Type B pancreatic cell (in vitro differentiated cells): ENCODE measurements around the gene ITPKB. TPM values are rescaled to one million over a fixed set of nuclear protein-coding genes. Genes with fewer than 3 reads are reported as not detected.

Experiments
- DNase-seq: peaks from one replicate; pipeline ENCODE4 v3.0.0; 2021; ENCODE audit warnings: mixed read lengths; ENCODE audit not compliant: unreplicated experiment; ENCODE audit errors: extremely low spot score
- H3K27ac Mint-ChIP-seq: 2 replicates; pipeline ENCODE4 v1.8.0; 2021; ENCODE audit warnings: mild to moderate bottlenecking, mixed read lengths
- H3K27me3 Mint-ChIP-seq: 2 replicates; pipeline ENCODE4 v1.8.0; 2021; ENCODE audit warnings: mixed read lengths
- H3K36me3 Mint-ChIP-seq: 2 replicates; pipeline ENCODE4 v1.8.0; 2021; ENCODE audit warnings: mixed read lengths
- H3K4me1 Mint-ChIP-seq: one replicate; pipeline ENCODE4 v1.8.0; 2021; ENCODE audit warnings: mixed read lengths; ENCODE audit not compliant: unreplicated experiment
- H3K4me3 Mint-ChIP-seq: 2 replicates; pipeline ENCODE4 v1.8.0; 2021; ENCODE audit warnings: mild to moderate bottlenecking, mixed read lengths
- H3K9me3 Mint-ChIP-seq: 2 replicates; pipeline ENCODE4 v1.8.0; 2021; ENCODE audit warnings: mixed read lengths
- CTCF ChIP-seq: fragments of 200-600 bp; sonication (generic); conservative IDR thresholded peaks from 2 replicates; pipeline ENCODE4 v1.5.0; 2021; ENCODE audit warnings: antibody characterized with exemption, mild to moderate bottlenecking
- total RNA-seq: library from RNA; stranded (reverse); gene quantifications from 2 replicates; pipeline ENCODE4 v1.2.1, GENCODE V29; 2021; ENCODE audit warnings: low replicate concordance

The ITPKB gene
- total RNA-seq, 1 donor from 2014 or later, result 31.4 TPM

- Mint-ChIP-seq H3K36me3 (no peaks in the 10 kb centered on the region), H3K27ac (peak overlapping the region; percentile 88), H3K4me3 (peak overlapping the region; percentile 55), H3K9me3 (no peaks in the 10 kb centered on the region), H3K27me3 (no peaks in the 10 kb centered on the region), H3K4me1 (peaks cover 51% of the 10 kb centered on the region)
- TF ChIP-seq CTCF, result no peak
- no peak for DNase-seq
These were observed 82.9 kb downstream of the ITPKB start for GRCh38 chr1:226656201-226656600.

GRCh38 chr1:226655251-226656163 is 83.6 kb downstream of the ITPKB start:
- no peak overlapping the region for H3K27ac Mint-ChIP-seq
- no peaks in the 10 kb centered on the region for H3K9me3 Mint-ChIP-seq
- no peak for TF ChIP-seq CTCF
- H3K36me3 Mint-ChIP-seq, result no peaks in the 10 kb centered on the region
- peaks cover 46% of the 10 kb centered on the region for H3K4me1 Mint-ChIP-seq
- no peaks in the 10 kb centered on the region for H3K27me3 Mint-ChIP-seq
- H3K4me3 Mint-ChIP-seq, result no peak overlapping the region
- DNase-seq, result no peak

- no peak overlapping the region for H3K4me3 Mint-ChIP-seq
- H3K27ac Mint-ChIP-seq, result peak overlapping the region; percentile 50
- TF ChIP-seq CTCF, result no peak
- no peaks in the 10 kb centered on the region for H3K36me3 Mint-ChIP-seq
- no peaks in the 10 kb centered on the region for H3K9me3 Mint-ChIP-seq
- no peak for DNase-seq
- no peaks in the 10 kb centered on the region for H3K27me3 Mint-ChIP-seq
- H3K4me1 Mint-ChIP-seq, result peaks cover 45% of the 10 kb centered on the region
These were observed 84.4 kb downstream of the ITPKB start for GRCh38 chr1:226654668-226655055.

DNA sequence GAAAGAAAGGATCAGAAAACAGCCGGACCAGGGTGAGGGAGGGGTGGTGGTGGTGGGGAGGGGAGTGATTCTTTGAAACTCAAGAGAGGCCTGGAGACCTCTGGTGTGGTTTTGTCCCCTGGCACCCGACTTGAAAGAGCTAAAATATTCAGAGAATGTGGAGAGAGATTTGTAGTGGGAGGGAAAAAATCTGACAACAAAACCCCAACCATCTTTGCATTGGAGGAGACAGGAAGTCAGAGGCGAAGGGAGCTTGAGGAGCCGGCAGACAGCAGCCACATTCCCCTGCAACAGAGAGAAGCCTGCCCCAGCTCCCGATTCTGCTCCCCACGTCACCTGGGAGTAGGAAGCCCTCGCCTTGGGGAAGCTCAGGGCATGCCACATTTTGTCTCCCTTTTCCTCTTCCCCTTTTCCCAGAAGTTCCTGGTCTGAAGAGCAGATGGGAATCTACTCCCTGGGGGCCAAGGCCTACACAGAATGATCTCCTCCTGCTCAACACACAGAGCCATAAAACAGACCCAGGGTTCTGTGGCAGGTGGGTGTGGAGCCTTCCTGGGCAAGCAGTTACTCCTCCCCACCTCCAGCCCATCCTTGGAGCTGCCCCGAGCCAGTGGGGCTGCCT is 84.9 kb downstream of the ITPKB start:
- H3K4me3 Mint-ChIP-seq, result peak overlapping the region; percentile 24

DNA sequence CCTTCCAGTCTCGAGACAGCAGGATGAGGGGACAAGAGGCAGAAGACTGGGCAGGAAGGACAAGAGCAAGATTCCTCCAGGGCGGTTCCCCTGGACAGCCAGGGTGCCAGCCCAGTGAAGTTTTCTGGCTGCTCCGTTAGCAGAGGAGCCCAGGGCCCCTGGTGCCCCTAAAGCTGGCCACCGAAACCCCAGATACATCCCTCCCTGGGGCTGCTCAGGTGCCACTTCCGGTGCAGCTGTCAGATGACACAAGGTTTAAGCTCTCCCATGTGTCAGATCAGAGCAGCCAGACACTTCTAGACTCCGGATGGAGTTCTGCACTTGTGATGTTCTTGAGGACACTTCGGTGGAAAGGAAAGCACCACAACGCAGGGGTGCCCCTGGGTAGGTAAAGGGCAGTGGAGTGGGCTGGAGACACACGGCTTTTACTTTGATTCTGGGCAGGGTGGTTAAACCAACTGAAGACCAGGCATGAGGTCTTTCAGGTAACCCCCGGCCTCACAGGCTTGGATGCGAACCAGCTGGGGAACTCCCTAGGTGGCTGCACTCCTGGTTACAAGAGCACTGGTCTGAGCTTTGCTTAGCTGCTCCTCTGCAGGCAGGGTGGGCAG is 85.7 kb downstream of the ITPKB start:
- no peaks in the 10 kb centered on the region for H3K9me3 Mint-ChIP-seq
- peak overlapping the region; percentile 24 for H3K4me3 Mint-ChIP-seq
- no peak for TF ChIP-seq CTCF
- H3K27ac Mint-ChIP-seq, result peak overlapping the region; percentile 50
- DNase-seq, result no peak
- H3K4me1 Mint-ChIP-seq, result peaks cover 48% of the 10 kb centered on the region
- H3K27me3 Mint-ChIP-seq, result no peaks in the 10 kb centered on the region
- peaks cover 3% of the 10 kb centered on the region for H3K36me3 Mint-ChIP-seq

More for the DNA sequence above, 84.9 kb downstream of the ITPKB start:
- no peak for DNase-seq
- Mint-ChIP-seq H3K36me3 (peaks cover 3% of the 10 kb centered on the region), H3K27me3 (no peaks in the 10 kb centered on the region), H3K9me3 (no peaks in the 10 kb centered on the region), H3K4me1 (peaks cover 49% of the 10 kb centered on the region), H3K27ac (peak overlapping the region; percentile 50)
- no peak for TF ChIP-seq CTCF
